Testis (tissue), 3 donors: ENCODE results near the gene C14orf39. TPM values are rescaled to one million over a fixed set of nuclear protein-coding genes. Genes with fewer than 3 reads are reported as not detected.

Experiments used
- DNase-seq: peaks from one replicate; pipeline ENCODE4 v3.0.0-alpha.2; 2019
- H3K27ac ChIP-seq, 2 donors: fragments of 200-600 bp; sonication (generic); one replicate each; pipeline ENCODE4 v1.5.1; 2019
- H3K27me3 ChIP-seq: fragments of 200-600 bp; sonication (generic); one replicate; pipeline ENCODE4 v1.5.1; 2019
- H3K36me3 ChIP-seq: fragments of 200-600 bp; sonication (generic); one replicate; pipeline ENCODE4 v1.5.1; 2017; ENCODE audit warnings: low read depth; ENCODE audit errors: missing control alignments
- H3K4me1 ChIP-seq: fragments of 200-600 bp; sonication (generic); one replicate; pipeline ENCODE4 v1.5.1; 2019
- H3K4me3 ChIP-seq, 2 donors: fragments of 200-600 bp; sonication (generic); one replicate each; pipeline ENCODE4 v1.5.1; 2017 to 2019
- H3K9me3 ChIP-seq: fragments of 200-600 bp; sonication (generic); one replicate; pipeline ENCODE4 v1.5.1; 2017
- CTCF ChIP-seq, 3 experiments: fragments of 450-650 bp in 2 of 3; fragments of 200-600 bp in 1 of 3; sonication (generic) in 1 of 3; IDR thresholded peaks; one replicate each; pipeline ENCODE4 v1.5.1; 2016 to 2019; ENCODE audit warnings: antibody characterized with exemption in 3 of 3, mild to moderate bottlenecking in 2 of 3, moderate library complexity in 1 of 3
- POLR2A ChIP-seq: fragments of 450-650 bp; IDR thresholded peaks from one replicate; pipeline ENCODE4 v1.6.1; 2017; ENCODE audit warnings: antibody characterized with exemption, mild to moderate bottlenecking, moderate library complexity
- WGBS, 2 donors: methylation state at CpG; one replicate each; pipeline ENCODE4 v1.1.5; 2018; 5-methylcytosine and 5-hydroxymethylcytosine counted together
- intact Hi-C: fragments of 100-400 bp; cut with DNase I; formaldehyde crosslinking; loops from one replicate; pipeline ENCODE4 v1.15.1; 2023; ENCODE audit warnings: low total_unique reads
- polyA plus RNA-seq: library from polyadenylated mRNA; stranded (reverse); fragments of 350-450 nt; fragmentation: Illumina TruSeq; extraction: RNeasy Lipid Tissue Mini Kit (QIAGEN cat#74804); gene quantifications from one replicate; pipeline ENCODE4 v1.2.3, GENCODE V29; 2014; ENCODE audit warnings: low read depth, low replicate concordance; ENCODE audit not compliant: insufficient read depth
- total RNA-seq, 2 donors: library from RNA; depleted of rRNA; stranded (reverse); fragments of >200 nt; gene quantifications; one replicate each; pipeline ENCODE4 v1.2.3, GENCODE V29; 2016

The C14orf39 gene
- total and polyA plus RNA-seq, 3 donors from 2014 or later = 9.5 to 12.9 (median 12.1) TPM

GRCh38 chr14:60506985-60507829 is 21.3 kb upstream of the C14orf39 start:
- Histone ChIP-seq H3K36me3 (no peaks in the 10 kb centered on the region), H3K9me3 (no peaks in the 10 kb centered on the region), H3K27me3 (no peaks in the 10 kb centered on the region), H3K4me3 (no peak overlapping the region), H3K4me1 (peaks cover 5% of the 10 kb centered on the region), H3K27ac (no peak overlapping the region)
- WGBS, 2 donors = 3 to 6% methylated on average over 40 to 48 of the region's 48 CpGs
- TF ChIP-seq CTCF (IDR thresholded peaks at IDR 0.05) (no peak), POLR2A (no peak)
- DNase-seq = no peak
- intact Hi-C loops = no loop called here

- Histone ChIP-seq H3K9me3 (no peaks in the 10 kb centered on the region), H3K4me1 (peaks cover 5% of the 10 kb centered on the region), H3K36me3 (no peaks in the 10 kb centered on the region), H3K27ac (no peak overlapping the region), H3K4me3 (no peak overlapping the region), H3K27me3 (no peaks in the 10 kb centered on the region)
- intact Hi-C loops = no loop called here
- no peak for DNase-seq
- TF ChIP-seq POLR2A (no peak), CTCF (IDR thresholded peaks at IDR 0.05) (no peak)
- WGBS, 2 donors = 7 to 8% methylated on average over 17 of the region's 17 CpGs
These were observed 20.7 kb upstream of the C14orf39 start for GRCh38 chr14:60506462-60506984.

GRCh38 chr14:60506010-60506409 is 20.1 kb upstream of the C14orf39 start:
- Histone ChIP-seq H3K36me3 (no peaks in the 10 kb centered on the region), H3K4me1 (peaks cover 5% of the 10 kb centered on the region), H3K27ac (no peak overlapping the region), H3K27me3 (no peaks in the 10 kb centered on the region), H3K9me3 (no peaks in the 10 kb centered on the region), H3K4me3 (no peak overlapping the region)
- no peak for DNase-seq
- TF ChIP-seq CTCF (IDR thresholded peaks at IDR 0.05) = no peak
- TF ChIP-seq POLR2A = no peak
- WGBS, 2 donors = 5 to 9% methylated on average over 7 of the region's 7 CpGs
- intact Hi-C loops = no loop called here

GRCh38 chr14:60505448-60505847 is 19.6 kb upstream of the C14orf39 start:
- intact Hi-C loops = no loop called here
- WGBS, 2 donors = 11 to 27% methylated on average over 2 of the region's 2 CpGs
- TF ChIP-seq CTCF (IDR thresholded peaks at IDR 0.05) (no peak), POLR2A (no peak)
- H3K36me3 ChIP-seq = no peaks in the 10 kb centered on the region
- no peaks in the 10 kb centered on the region for H3K9me3 ChIP-seq
- no peak for DNase-seq
- peaks cover 5% of the 10 kb centered on the region for H3K4me1 ChIP-seq
- no peak overlapping the region for H3K4me3 ChIP-seq
- no peak overlapping the region for H3K27ac ChIP-seq
- no peaks in the 10 kb centered on the region for H3K27me3 ChIP-seq
